Measurements from ENCODE around the gene RGS16.

RGS16 gene

DNA sequence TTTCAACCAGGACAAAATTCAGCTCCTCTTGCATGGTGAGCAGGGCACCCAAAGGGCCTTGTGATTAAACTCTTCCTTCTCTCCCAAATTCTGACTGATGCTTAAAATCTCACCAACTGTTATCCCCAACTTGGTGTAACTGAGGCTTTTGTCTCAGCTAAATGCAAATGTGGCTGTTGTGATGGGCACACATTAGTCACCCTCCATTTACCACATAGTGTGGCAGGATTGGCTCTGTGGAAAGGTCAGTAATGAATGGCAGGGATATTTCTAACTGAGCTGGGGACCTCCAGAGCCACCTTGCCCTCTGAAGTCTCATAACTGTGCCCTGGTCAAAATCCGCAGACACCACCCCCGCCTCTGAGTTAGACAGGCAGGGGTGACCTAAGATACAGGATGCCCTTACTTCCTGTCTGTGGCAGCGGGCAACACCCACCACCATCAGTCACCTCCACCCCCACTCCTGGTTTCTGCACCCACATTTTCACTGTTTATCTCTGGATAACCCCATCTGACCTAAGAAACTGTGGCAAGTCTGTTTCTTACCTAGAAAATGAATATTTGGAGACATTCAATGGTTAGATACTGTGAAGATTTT is 25.4 kb upstream of the RGS16 start:
- no peak for DNase-seq

DNA sequence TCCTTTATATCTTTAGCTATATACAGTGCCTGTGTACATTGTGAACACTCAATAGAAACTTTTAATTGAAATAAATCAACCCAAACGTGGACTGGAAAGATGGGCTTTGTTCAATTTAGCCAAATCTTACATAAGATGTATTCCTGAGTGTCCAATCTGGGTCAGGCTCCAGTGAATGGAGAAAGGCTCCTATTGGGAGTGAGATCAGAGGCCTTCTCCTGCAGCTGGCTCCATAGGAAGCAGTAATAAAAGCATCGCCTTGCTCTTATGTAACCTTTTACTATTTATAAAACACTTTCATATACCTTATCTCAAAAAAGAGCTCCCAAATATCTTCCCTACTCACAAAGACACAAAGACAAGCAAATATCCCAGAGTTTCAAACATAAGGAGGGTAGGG is 24.9 kb upstream of the RGS16 start:
- DNase-seq: no peak

DNA sequence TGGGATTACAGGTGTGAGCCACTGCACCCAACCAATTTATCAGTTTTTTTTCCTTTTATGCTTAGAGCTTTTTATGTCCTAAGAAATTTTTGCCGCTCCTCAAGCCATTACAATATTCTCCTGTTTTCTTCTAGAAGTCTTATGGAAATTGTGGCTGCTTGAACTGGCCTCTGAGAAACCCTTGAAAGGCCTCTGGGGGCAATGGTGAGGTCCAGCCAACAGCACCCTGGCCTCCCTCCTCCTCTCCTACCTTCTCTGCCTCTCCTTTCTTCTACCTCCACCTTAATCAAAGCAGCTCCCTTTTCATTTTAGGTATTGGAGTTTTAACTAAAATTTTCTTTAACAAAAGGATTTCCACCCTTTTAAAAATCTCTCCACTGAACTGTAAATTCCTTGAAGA is 24.5 kb upstream of the RGS16 start:
- no peak for DNase-seq

DNA sequence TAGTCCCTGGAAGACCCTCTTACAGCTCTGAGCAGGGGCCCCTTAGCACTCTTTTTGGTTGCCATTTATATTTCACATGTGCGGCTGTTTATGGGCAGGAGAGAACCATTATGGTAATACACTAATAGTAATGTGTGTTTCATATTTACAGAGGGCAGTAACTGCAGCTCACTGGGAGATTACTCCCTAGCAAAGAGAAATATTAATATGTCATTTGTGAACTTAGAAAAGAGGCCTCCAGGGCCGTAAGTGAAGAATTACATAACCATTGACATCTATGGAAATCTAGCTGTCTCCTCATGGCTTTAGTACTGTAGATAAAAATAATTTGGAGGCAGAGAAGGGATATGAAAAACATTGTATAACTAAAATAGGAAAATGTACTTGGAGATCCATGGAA is 23.4 kb upstream of the RGS16 start:
- DNase-seq: no peak

DNA sequence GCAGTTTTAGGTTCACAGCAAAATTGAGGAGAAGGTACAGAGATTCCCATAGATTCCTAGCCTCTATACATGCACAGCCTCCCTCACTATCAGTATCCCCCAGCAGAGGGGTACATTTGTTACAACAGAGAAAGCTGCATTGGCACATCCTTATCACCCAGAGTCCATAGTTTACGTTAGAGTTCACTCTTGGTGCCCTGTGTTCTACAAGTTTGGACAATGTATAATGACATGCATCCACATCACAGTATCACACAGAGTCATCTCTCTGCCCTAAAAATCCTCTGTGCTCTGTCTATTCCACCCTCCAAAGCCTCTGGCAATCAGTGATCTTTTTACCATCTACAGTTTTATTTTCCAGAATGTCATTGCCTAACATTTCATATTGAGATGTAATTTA is 22.3 kb upstream of the RGS16 start:
- DNase-seq: no peak

DNA sequence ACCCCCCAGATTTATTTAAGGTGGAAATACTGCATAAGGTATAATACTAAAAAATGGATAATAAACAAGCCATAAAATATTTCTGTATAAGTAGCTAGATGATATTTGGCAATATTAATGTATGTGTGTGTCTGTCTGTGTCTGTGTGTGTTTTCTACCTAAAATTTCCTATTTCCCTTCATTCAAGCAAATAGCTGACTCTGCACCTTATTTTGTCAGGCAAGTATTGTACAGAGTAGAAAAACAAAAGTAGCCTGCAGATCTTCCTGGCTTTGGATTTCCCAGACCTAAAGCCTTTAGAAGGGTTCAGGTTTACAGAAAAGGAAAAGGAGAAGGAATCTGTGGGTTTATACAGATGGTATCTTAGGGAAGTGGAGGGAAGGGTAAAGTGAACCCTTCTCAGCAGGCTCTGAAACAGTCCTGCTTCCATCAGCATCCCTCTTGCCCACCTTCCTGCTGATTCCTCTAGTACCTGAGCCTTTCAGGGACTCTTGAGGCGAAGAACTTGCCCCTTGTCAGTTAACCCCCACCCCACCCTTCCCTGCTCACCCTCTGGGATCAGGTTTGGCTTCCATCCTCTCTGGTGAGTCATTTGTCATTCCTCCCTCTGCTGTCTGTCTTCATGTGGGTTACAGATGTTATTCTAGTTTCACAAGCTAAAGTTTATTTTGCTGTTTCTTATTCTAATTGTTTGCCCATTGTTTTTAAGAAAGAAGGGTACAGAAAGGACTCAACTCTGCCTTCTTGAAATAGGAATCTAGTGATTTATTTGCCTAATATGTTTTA is 21.7 kb upstream of the RGS16 start:
- no peak for DNase-seq

DNA sequence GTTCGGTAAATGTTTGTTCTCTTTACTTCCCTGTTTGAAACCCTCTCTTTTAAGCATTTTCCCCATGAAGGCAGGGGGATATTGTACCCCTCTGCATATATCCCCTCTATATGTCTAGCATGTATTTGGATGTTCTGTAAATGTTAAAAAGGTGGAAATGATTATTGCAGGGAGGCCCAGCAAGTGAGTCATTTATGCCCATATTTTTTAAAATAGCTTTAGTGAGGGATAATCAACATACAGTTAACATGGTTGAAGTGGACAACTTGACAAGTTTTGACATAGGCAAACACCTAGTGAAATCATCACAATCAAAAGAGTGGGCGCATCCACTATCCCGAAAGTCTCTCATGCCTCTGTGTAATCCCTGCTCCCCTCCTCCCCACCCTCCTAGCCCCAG is 20.8 kb upstream of the RGS16 start:
- DNase-seq: no peak

DNA sequence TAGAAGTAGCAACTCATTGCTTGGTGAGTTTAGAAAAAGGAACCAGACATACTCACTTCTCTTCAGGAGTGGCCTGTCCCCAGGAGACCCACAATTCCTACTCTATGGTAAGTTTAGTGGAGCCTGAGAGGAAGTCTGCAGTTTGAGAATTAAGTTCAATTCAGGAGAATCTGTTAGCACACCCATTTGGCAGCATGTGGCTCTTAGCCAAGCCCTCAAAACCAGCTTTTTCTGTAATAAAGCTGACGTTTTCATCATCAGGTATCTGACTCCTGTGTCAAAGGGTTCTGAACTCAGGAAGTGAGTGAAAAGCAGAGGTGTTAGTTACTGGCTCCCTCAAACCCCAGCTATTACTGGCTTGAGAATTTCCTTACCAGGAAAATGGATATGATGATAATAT is 20.4 kb upstream of the RGS16 start:
- DNase-seq: no peak

DNA sequence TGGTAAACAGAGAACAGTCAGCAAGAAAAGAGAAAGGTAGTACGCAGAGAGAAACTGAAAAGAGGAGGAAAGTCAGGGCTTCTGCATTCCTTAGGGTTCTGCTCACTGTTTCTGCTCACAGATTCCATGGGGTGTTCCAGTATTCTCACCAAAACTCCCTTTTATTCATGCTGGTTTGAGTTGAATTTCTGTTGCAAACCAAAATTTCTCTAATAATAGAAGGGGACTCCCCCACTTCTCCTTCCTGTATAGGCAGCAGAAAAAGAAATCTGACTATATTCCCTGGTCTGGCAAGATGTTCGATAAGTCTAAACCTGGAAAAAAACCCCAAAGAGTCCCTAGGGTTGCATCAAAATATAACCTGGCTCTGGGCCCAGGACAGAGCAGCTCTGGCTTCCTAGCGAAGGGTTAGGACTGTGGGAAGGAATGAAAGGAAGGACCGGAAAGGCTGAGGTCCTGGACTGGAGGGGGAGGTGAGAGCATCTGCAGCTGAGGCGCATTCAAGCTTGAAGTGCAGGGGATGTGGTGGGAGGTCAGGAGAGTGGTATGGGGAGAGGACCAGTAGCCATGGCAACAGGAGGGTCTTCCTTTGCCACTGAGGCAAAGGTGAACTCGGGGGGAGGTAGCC is 18.8 kb upstream of the RGS16 start:
- no peak for DNase-seq

DNA sequence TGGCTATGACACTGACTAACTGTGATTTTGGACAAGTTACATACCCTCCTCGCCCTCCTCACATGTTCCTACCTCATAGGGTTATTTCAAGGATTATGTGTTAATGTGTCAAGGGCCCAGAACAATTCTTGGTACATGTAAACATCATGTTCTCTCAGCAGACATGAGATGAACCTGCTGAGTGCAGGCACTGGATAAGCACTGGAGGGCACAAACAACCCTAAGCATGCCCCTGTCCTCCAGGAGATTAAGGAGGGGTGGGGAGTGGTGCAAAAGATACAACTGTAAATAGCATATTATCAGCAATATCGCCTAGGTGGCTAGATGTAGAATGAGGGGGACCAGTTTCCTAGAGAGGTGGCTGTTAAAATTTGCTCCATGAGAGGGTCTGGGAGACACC is 17.7 kb upstream of the RGS16 start:
- DNase-seq: no peak

DNA sequence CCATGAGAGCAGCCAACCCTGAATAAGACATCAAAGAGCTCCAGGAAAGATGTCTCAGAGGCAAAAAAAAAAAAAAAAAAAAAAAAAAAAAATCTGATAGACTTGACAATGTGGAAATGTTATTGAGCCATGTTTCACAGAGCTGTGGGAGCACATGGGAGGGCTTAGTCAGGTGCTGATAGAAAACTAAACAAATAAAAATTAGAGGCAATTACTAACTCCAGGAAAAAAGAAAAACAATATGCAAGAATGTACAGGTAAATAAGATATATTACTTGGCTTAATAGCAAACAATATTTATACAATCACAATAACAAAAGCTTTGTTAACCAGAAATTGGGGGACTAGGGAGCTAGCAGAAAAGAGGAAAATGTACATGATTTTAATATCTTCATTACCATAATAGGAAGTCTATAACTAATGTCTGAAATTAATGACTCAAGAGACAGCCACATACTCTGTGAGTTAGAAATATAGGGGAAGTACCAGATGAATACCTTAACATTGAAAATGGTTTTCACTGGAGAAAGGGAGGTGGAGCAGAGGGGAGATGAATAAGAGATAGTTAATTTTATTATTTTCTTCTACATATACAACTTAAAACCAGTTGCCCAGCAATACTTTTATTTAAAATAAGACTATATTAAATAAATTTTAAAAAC is 16.9 kb upstream of the RGS16 start:
- no peak for DNase-seq

DNA sequence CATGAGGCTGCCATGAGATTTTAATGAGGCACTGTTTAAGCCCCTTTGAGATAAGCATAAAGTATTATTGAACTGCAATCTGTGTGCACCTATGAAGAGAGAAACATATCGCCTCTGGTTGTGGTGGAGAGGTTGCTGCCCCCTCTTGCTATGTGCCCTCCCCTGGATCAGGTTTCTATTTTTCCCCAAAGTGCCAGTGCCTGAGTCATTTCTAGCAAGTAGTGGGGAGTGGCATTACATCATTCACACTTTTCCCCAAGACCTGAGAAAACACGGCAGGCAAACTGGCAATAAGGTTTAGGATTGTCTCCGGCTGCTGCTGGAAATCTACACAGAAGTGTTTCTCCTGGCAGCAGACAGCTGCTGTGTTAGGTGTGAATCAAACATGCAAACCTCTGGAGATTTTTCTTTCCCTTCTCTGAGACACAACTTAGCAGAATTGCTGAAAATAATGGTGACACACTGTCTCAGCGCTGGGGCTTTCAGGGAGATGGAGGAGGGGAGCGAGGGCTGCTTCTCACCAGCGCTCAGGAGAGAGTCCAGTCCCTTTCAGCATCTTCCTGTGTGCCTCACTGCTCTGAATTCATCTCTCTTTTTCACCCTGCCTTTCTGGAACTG is 13.7 kb upstream of the RGS16 start:
- peak in 5 of 56 donors; percentile 10 to 54 (median 23) for DNase-seq

DNA sequence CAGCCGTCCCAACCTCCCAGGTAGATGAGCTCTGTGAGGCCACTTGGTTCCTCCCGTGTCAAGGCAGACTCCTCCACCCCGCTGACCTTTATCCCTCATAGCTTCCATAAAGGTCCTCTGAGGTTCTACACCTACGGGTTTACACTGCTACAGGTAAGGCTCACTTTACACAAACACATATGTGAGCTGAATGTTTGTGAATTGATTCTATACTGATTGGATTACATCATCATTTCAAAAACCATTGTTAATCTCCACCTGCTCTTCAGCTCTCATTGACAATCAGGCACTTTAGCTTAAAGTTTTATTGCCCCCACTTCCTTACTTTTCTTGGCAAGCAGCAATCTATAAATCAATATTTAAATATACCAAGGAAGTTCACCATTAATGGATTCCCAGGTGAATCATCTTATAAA is 12.8 kb upstream of the RGS16 start:
- no peak for DNase-seq

DNA sequence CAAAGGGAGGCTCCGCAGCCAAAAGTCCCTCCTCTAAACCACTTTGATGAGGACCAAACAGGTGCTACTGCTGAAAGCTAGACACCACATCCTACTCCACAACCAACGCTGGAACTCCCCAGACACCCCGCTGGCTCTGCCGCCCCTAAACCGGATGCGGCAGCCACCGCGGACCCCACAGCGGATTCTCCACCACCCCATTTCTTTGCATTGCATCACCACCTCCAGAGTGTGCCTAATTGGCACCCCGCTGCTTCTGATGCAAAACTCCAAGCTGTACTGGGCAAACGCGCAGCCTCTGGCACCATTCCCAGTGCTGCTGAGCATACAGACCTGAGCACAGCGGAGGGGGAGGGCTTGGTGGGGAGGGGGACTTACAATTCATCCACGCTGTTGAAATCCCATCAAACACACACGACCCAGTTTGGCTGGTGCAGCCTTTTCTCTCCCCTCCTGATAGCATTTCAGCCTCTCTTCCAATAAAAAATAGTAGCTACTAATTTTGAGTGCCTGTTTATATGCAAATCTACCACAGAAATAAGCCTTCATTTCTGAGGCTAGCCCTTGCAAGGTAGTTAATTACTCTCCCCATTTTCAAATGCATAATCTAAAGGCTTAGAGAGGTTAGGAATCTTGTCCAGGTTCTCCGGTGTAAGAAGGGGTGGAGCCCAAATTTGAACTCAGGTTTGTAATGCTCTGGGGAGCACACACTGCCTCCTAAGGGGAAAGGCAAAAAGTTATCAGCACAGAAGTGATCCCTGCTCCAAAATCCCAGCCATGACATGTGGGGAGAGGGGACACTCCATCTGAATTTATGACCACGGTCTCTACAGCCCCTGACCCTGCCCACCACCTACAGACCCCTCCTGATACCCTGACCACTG is 12.2 kb upstream of the RGS16 start:
- peak in 47 of 56 donors; percentile 13 to 86 (median 50) for DNase-seq

DNA sequence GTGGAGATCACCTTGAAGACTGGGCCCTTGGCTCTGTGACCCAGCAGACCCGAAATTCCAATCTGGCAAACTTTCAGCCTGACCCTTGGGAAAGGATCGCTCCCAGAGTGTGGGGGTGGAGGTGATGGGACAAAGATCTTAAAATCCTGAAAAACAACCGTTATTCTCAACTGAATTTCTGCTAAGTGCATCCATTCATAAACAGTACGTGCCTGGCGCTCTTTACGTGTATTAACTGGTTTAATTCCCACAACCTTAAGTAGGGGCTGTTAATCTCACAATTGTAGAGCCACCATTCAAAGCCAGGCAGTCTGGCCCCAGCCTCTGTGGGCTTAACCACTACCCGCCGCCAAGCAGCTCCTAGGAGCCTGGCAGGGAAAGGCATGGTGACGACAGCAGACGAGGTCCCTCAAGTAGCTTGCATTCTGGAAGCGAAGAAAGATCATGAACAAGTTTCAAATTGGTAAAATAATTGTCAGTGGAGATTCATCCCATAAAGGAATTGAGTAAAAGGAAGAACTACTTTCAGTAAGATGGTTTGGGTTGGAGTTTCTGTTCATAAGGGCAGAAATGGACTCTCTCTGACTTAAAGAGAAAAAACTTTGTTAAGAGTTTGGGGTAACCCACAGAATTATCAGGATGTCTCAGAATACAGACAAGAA is 11.4 kb upstream of the RGS16 start:
- DNase-seq: peak in 38 of 56 donors; percentile 9 to 79 (median 47)

DNA sequence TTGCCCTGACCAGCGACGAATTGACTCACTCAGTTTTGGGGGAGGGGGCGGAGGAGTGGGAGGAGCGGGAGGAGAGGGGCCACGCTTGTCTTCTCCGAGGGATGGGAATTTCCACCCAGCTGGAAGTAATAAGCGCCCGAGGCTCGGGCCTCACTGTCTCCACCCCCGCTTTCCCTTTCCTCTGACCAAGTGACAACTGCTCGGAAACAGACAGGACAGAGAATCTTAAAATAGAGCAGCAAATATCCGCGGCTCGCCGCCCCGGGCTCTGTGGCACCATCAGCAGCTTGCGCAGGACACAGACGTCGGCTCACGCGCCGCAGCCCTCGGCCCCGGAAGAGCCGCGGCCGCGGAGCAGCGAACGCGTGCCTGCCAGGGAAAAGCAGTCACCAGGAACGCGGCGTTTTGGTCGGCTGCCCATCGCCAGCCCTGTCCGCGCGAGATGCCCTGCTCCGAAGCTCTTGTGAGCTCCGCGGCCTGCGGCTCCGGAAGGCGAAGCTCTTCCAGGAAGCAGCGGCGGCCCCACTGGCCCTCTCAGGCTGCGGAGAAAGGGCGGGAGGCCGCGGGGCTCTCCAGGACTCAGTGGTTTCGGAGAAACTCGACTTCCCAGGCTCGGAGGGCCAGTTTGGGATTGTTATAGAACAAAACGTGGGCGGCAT is 10.7 kb upstream of the RGS16 start:
- DNase-seq: peak in 48 of 56 donors; percentile 23 to 79 (median 55)

DNA sequence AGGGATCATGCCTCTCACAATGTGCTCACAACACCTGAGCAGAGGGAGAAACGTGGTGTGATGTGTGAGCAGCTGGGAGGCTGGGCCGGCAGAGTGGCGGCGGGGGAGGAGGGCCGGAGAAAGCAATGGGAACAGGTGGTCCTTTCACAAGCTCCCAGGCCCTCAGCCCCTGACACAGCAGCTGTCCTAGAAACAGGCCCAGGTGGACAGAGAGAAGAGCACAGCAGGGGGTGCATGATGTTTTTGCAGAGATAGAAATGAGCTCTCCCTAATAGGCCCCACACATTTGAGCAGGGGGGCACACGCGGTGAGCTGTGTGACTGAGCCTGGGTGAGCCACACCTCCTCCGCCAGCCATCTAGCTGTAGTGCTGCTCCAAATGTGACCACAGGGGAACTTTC is 7.6 kb upstream of the RGS16 start:
- no peak for DNase-seq

DNA sequence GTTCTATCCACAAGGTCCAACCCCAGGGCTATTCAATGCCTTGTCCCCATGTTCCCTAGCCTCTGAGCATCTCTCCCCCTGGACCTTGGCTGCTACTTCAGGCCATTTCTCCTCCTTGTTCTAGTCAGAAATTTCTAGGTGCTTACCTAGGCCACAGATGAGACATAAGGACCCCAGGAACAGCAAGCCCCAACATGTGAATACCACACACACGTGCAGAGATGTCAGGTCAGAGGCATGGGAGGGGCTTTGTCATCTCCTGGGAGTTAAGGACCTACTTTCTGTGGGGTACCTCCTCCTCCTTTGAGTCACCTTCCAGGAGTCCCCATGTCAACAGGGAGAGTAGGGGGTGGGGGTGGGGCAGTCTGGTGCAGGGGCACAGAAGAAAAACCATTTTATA is 7.1 kb upstream of the RGS16 start:
- DNase-seq: no peak

DNA sequence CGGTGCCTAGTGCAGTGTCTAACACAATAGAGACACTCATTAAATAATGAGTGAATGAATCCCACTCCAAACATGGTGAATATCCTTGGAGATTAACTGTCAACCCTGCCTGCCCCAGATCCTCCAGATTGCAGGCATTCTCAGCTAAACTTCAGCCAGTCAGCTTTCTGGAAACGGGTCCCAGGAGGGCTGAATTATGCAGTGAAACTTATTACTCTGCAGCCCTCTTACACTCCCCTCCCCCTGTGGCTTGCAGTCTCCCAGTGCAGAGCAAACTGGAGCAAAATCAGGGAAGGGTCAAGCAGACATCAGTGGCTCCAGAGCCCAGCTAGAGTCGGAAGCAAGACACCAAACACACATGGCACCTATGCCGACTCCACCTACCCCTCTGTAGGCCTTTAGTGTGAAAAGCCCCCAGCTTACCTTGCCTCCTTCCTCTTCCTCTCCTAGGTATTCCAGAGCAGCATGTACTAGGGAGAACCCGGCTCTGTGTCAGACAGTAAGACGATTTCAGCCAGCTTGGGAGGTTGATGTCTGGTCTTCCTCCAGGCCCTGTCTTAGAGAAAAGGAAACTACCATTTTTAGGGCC is 6.5 kb upstream of the RGS16 start:
- no peak for DNase-seq
